SIG-M5 treated with dmso at 0.1 percent for 504 hours (cell line): ENCODE measurements around the gene KLHL35.
A peak's percentile ranks its signal among the peaks of the same experiment; 100 is the strongest.
"Not testable (repeated sequence)": the region's sequence is repeated elsewhere in the genome, so short reads cannot be mapped to it uniquely, and the experiment has no call there.

Source experiments
- DNase-seq: peaks from one replicate; lab custom pipeline; 2025; ENCODE audit not compliant: unreplicated experiment; lab: John Stamatoyannopoulos, UW

Gene KLHL35

DNA sequence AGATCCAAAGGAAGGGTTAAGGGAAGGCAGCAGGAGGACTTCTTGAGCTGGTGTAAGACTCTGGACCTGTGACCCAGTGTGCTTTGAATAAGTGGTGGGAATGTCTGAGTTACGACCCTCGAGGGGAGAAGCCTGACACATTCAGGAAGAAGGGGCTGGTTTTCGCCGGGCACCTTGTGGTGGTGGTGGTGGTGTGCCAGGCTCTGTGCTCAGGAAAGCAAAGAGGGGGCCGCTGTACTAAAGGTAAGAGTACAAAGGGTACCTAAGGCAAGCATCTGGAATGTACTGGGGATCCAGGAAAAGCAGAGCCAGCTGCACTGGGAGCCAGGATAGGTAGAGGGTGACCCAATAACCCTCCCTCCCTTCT is 6.3 kb downstream of the KLHL35 start:
- DNase-seq: no peak

DNA sequence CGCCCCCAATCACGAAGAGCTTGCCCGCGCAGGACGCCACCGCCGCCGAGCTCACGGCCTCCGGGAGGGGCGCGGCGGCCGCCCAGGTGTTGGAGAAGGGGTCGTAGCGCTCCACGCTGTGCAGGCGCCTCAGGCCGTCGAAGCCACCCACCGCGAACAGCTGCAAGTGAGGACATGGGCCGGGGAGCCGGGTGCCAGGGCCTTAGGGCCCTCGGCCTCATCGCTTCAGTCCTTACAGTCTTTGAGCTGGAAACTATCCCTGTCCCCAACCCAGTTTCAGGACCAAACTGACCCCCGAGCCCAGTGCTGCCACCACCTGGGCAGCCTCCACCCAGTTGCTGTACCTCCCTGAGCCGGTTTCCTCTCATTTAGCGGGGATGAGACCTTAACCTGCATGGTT is 7.6 kb downstream of the KLHL35 start:
- DNase-seq: no peak

- DNase-seq: no peak
Measured at GRCh38 chr11:75424396-75424795, 8.6 kb downstream of the KLHL35 start.

DNA sequence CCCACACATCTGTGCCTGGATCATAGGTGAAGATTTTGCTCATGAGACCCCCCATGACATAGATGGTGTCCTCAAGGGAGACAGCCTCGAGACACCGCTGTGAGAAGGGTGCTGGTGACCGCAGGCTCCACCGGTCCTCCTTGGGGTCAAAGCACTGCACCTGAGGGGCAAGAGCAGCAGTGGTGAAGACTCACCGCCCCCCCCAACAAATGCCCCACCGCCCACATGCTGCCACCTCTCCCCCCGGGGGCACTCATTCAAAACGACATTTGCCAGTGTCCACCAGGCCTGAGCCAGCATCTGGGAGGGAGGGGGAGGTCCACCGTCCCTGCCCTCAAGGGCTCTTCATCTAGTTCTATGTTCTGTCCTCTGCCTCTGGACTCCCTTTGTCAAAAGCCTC is 9.3 kb downstream of the KLHL35 start:
- DNase-seq: no peak

- peak; percentile 76 for DNase-seq
Measured at GRCh38 chr11:75422248-75423231, 10.5 kb downstream of the KLHL35 start.

GRCh38 chr11:75421902-75422247 is 11.1 kb downstream of the KLHL35 start:
- no peak for DNase-seq

GRCh38 chr11:75421035-75421602 is 11.9 kb downstream of the KLHL35 start:
- DNase-seq: no peak

- no peak for DNase-seq
Measured at GRCh38 chr11:75420224-75421034, 12.6 kb downstream of the KLHL35 start.

- DNase-seq: no peak
Measured at GRCh38 chr11:75413864-75414263, 19.1 kb downstream of the KLHL35 start.

DNA sequence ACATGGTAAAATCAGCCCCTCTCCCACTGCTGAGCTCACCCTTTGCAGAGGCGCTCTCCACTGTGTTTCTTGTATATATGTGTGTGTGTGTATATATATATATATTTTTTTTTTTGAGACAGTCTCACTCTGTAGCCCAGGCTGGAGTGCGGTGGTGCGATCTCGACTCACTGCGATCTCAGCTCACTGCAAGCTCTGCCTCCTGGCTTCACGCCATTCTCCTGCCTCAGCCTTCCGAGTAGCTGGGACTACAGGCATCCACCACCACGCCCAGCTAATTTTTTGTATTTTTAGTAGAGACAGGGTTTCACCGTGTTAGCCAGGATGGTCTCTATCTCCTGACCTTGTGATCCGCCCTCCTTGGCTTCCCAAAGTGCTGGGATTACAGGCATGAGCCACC is 19.9 kb downstream of the KLHL35 start:
- not testable (repeated sequence) for DNase-seq

GRCh38 chr11:75409971-75410370 is 23.0 kb downstream of the KLHL35 start:
- DNase-seq: not testable (repeated sequence)

GRCh38 chr11:75408957-75409219 is 24.1 kb downstream of the KLHL35 start:
- no peak for DNase-seq

DNA sequence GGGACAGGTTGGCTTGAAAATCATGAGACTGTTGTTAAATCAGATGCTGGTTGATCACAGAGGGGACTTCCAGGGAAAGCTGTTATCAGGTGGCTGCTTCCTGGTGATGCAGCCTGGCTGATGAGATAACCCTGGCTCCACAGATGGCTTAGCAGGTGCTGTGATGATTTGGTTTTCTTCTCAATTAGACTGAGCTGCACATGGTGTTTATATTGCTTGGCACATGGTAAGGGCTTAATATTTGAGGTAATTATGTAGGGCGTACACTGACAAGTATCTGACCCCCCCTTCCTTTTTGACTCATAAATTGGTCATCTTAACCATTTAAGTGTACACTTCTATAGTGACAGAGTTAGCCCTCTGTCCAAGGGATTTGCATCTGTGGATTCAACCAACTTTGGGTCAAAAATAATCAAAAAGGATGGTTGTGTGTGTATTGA is 26.6 kb downstream of the KLHL35 start:
- no peak for DNase-seq

DNA sequence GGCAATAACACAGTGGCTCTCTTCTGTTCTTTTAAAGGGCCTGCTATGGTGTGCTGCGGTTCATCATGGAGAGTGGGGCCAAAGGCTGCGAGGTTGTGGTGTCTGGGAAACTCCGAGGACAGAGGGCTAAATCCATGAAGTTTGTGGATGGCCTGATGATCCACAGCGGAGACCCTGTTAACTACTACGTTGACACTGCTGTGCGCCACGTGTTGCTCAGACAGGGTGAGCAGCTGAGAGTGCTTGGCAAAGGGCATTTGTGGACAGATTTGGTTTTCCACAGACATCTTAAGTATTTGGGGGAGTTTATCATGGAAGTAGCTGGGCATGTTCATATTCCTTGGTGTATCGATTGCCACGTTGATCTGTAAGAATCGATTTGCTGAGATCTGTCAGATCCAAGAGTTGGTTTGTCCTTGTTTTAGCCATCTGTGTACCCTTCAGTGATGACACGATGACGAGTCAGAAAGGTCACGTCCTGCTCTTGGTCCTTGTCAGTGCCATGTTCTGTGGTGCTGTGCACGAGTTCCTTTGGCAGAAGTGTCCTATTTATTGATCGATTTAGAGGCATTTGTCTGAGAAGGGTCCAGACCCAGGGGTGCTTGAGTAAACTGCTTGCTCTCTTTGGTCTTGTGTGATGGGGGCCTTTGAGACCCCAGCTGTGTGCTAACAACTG is 28.9 kb downstream of the KLHL35 start:
- DNase-seq: no peak

DNA sequence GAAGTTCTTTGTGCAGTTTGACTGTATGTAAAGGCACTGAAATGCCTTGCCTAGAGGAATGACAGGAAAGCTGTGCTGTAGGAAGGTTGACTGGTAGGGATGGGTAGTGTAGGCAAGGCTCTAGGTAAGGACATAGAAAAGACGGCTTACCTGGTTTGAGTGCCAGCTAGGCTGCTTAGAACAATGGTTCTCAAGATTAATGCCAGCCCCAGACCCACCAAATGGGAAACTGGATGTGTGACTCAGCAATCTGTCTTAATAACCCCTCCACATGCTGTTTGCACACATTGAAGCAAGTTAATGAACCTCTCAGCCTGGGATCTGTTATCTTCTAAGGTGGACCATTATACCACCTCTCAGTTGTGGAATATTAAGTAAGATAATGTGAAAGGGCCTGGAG is 30.0 kb downstream of the KLHL35 start:
- DNase-seq: peak; percentile 14

DNA sequence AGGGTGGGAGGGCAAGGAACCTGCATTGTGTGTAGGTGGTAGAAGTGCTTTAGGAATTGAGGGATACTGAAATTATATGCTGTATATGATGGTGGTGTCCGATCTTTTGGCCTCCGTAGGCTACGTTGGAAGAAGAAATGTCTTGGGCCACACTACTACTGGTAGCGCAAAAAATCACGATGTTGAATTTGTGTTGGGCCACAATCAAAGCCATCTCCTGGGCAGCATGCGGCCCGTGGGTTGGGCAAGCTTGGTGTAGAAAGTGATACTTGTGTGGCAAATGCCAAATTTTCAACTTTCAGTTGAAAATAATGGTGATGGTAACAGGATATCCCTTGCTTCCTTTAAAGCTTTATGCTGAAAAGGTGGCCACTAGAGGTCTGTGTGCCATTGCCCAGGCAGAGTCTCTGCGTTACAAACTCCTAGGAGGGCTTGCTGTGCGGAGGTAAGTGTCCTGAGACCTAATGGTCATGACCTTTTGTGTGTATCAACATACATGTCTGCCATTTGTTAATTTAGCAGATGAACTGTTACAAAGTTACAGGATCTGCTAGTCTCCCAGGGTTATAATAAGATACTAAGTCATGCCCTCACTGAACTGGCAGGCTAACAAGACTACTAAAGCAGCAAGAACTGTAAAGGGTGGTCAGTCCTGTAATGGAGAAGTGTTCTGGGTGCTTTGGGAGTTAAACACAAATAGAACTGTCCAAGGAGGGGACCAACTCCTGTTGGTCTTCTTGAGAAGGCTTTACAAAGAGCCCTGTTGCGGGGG is 30.8 kb downstream of the KLHL35 start:
- no peak for DNase-seq

GRCh38 chr11:75400146-75400865 is 32.7 kb downstream of the KLHL35 start:
- DNase-seq: peak; percentile 52

- DNase-seq: peak; percentile 93
Measured at GRCh38 chr11:75399344-75400145, 33.5 kb downstream of the KLHL35 start, which contains the start of gene RPS3. Gene RPS3, plus strand, starts transcription at chr11:75399518. Its CDS starts 30 bp downstream, at chr11:75399548.

DNA sequence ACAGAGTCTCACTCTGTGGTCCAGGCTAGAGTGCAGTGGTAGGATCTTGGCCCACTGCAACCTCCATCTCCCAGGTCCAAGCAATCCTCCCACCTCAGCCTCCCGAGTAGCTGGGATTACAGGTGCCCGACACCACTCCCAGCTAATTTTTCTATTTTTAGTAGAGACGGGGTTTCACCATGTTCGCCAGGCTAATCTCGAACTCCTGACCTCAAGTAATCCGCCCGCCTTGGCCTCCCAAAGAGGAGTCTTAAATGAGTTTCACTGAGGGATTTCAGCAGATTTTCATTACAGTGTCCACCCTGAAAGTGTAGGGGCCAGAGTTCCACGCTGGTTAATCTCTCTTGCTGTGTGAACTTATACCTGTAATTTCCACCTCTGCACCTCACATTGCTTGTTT is 34.1 kb downstream of the KLHL35 start:
- DNase-seq: no peak
